DMS 273 treated with DMSO at 0.1 percent for 48 hours (cell line): ENCODE measurements around the gene PGS1.

Experiments
- DNase-seq: peaks from one replicate; lab custom pipeline; 2025; lab: John Stamatoyannopoulos, UW

PGS1 gene

DNA sequence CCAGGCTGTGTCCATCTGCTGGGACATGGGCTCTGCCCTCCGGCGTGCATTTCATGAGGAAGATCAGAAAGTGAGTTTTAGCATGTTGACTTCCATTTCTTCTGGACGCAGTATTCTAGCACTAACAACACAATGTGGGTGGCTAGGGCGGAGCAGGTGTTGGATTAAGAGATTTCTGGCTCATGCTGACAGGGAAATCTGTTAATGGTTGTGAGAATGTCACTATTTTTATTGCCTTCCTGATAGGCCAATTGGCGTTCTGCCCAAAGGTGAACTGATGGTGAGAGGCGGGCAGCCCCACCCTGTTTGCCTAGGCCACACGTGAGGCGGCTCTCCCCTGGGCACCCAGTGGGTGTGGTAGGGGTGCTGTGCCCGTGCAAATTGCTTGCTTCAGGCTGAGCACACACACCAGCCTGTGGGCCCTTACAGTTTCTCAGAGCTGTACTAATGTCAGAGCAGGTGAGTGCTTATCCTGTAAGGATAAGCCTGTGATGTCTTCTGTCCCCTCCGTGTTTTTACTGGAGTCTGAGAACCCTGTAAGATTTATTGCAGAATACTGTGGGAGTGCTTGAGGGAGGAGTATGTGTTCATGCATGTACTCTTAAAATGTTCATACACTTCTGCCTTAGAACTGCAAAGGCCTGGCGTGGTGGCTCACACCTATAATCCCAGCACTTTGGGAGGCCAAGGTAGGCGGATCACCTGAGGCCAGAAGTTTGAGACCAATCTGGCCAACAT lies 30.9 kb downstream of the PGS1 start:
- no peak for DNase-seq

DNA sequence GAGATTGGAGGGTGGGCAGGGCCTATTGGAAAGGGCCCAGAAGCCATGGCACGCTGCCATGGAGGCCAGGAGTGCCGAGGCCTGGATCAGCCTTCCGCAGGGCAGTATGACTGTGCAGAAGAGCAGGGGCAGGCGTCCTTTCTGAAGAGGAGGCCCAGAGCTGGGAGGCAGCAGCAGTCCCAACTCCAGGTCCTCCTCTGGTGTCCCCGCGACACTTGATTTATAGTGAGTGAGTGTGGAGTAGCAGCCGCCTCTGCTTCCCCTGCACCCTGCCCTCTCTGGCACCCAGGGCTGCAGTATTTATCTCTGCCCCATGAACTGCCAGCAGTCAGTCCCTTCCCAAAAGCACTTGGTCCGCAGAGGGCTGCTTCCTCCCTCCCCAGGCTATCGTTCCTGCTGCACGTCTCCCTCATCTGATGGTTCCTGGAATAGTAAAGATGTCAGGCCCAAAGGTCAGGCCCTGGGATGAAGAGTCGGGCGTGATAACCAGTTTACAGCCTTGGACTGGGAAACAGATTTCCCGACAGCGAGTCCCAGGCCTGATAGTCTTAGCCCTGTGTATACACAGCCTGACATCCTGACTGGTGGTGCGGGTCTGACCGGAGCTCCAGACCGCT lies 32.9 kb downstream of the PGS1 start:
- DNase-seq: no peak

- no peak for DNase-seq
These were observed 34.0 kb downstream of the PGS1 start for GRCh38 chr17:78412403-78412802.

GRCh38 chr17:78414178-78415162 lies 36.0 kb downstream of the PGS1 start:
- DNase-seq: no peak

GRCh38 chr17:78415821-78416711 lies 37.6 kb downstream of the PGS1 start:
- DNase-seq: no peak

- no peak for DNase-seq
These were observed 38.5 kb downstream of the PGS1 start for GRCh38 chr17:78416791-78417530.

GRCh38 chr17:78417531-78417909 lies 39.1 kb downstream of the PGS1 start:
- no peak for DNase-seq

DNA sequence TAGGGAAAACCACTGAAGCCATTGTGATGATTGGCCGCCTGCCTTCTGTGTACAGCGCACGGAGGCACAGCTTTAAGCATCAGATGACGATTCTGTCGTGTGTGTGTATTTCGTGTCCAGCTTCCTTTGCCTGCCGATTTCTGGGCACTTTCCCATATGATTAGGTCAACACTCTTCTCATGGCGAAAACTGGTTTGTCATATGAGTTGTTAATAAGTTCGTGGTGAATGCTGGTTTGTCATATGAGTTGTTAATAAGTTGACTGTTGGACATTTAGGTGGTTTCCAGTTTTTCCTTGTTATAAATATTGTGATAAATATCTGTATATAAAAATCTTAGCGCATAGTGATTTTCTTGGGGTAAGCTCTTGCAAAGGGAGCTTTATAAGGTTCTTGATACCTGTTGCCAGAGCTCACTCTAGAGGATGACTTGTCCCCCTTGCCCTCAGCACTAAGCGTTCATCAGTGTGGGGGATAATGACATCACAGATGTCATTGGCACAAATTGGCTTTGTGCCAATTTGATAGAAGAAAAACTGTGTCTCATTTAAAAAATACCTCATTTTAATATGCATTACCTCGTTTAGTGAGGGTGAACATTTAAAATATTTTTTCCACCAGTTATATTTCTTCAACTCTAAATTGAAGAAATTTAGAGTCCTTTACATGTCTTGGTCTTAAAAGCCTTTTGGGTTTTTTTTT lies 40.0 kb downstream of the PGS1 start:
- DNase-seq: no peak

DNA sequence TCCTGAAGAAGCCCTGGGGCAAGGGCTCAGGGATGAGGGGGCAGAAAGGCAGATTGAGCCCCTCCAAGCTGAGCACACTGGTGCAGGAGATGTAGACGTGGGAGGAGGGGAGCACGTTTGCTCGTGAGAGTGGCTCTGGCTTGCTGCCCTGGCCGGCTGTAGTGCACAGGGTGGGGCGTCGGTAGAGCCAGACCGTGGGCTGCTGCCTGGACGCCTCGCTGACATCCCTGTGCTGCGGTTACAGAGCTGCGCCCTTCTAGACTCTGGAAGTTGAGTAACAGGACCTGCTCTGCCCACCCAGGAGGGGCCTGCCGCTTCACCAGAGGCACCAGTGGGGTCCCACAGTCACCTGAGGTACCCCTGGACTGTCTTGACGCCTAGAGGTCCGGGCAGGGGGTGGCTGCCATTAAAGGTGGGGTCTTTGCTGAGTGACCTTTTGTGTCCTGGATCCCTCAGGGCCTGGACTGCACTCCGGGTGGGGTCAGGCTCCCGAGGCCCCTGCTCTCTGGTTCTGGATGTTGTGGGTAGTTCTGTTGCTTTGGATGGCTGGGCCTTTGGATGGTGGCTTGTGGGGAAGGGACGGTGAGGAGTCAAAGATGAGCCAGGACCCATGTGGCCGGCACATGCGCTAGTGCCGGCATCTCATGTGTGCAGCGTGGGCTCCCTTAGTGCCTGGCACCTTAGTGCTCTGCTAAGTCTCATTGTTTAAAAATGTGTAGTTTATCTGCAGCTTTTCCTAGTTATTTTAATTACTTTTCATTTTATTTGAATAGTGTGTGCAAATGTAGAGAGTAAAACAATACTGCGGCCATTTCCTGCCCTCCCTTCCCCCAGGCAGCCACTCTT lies 41.7 kb downstream of the PGS1 start:
- no peak for DNase-seq

GRCh38 chr17:78421084-78421533 lies 42.7 kb downstream of the PGS1 start:
- DNase-seq: no peak

DNA sequence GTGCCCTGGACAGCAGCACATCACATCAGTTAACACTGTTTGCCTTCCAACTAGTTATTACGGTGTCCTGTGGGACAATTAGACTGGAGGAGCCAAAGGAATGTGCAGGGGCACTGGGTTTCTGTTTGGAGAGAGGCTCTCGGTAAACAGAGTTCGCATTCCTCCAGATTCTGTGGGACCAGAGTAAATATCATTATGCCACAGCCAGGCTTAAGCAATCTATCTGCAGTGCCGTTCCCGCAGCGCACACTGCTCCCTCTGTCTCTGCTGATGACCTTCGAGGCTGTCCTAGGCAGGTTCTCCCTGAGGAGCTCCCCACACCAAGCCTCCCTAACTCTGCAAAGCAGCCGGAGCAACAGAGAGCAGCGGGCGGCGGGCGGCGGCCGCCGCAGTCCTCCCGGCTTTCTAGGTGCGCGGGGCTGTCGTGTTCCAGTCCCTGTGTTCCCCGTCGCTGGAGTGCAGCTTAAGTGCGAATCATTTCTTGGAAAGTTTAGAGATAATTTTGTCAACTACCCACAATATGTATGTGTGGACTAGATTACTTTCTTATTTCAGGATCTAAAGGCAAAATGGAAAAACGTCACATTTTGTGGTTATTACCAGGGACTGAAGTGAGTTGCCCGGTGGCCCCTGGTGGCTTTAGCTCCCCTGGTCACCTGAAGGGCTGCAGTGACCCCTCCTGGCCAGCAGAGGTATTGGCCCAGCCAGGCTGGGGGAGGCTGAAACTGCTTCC lies 43.3 kb downstream of the PGS1 start:
- no peak for DNase-seq

DNA sequence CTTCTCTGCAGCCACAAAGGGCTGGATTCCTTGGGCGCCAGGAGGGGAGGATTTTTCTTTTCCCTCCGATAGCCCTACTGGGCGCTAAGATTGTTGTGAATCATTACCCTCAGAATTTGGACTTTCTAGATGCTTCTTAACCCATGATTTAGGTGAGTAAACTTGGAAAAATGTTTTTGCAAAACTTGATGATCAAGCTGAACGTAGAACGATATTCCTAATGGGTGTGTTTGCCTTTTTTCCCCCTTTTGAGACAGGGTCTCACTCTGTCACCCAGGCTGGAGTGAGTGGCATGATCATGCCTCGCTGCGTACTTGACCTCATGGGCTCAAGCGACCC lies 43.8 kb downstream of the PGS1 start:
- DNase-seq: no peak

DNA sequence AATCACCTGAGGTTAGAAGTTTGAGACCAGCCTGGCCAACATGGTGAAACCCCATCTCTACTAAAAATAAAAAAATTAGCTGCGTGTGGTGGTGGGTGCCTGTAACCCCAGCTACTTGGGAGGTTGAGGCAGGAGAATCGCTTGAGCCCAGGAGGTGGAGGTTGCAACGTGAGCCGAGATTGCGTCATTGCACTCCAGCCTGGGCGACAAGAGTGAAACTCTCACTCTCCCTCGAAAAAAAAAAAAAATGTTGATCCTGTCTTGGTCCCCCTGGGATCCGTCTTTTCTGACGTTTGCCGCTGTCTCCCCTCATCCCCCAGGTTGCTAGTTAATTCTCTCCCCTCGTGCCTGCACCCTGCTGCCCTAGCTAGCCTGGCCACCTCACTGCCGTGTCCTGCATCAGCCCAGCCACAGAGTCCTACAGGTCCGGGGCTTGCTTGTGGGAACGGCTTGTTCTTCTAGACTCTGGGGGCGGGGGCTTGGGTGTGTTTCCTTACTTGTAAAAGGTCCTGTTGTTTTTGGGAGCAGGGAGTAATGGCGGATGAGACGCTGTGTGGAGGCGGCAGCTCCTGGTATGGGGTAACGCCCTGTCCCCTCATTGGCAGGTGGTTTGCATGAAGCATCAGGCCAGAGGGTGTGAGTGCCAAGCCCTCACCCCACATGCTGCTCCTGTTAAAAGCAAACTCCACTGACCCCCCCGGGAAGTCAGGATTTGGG lies 44.6 kb downstream of the PGS1 start:
- DNase-seq: no peak

DNA sequence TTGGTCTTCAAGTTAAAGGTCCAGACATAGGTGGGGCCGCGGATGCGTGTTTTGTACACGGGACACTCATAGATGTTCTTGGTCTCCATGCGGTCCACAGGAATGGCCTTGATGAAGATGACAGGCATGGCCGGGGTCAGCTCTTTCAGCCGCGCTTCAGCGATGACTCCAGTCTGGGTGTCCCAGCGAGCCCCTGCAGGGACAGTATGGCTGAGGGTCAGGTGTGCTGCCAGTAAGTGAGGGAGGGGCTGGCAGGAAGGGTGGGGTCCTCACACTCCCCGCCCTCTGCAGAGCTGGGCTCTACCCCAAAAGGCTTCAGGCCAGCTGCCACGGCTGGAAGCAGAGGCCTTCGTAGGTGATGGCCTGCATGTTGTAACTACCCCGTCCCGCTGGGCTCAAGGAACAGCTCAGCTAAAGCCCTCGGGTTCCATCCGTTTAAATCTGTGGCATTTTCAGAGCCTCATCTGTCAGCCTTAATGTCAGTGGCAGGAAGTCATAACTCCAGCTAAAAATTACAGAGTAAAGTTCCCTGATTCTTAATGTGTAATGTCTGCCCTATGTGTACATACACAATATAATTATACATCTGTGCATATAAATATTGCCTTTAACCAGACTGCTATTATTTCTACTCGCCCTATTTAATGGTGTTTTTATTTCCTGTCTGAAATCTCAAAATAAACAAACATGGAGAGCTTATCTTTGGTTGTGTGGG lies 45.7 kb downstream of the PGS1 start:
- no peak for DNase-seq

GRCh38 chr17:78425429-78425828 lies 47.0 kb downstream of the PGS1 start:
- no peak for DNase-seq

DNA sequence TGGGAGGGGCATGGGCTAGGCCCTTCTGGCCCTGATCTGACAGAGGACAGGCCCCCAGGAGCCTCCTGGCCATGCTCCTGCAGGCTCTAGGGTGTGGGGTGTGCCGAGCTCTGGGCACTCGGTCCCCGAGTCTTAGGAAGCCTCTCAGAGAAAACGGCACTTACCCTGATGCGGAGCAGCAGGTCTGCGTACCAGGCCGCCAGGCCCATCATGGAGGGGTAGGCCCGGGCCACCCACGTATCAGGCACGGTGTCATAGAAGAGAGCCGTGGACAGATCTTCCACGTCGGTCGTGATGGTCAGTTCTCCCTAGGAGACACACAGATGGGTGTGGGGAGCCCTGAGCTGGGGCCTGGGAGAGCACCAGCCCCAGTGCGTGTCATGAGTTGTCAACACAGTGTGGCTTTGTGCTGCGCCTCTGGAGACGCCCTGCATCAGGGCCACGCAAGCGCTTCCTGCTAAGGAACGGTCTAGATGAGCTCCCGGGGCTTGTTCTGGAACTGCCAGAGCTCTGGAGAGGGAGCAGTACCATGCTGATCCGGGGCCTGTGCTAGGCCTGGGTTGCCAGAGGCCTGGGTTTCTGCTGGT lies 47.9 kb downstream of the PGS1 start:
- DNase-seq: no peak

DNA sequence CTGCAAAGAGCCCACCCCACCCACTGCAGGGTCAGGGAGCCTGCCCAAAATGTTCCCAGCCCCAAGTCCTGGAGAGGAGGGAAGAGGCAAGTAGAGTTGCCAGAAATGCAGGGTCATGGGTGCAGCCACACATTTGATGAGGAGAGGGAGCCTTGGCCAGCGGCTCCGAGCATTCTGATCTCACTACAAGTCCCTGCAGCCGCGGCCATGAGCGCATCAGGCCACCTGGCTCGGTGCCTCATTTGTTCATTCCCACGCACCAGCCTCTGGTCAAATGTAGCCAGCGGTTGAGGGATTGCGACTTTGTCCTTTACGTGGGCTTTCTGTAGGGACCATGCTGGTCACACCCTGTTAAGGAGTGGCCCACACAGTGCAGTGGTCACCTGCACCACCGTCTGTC lies 48.7 kb downstream of the PGS1 start:
- no peak for DNase-seq
